Aorta (tissue), 5 donors: Measurements from ENCODE around the gene HSPG2. TPM values are rescaled to one million over a fixed set of nuclear protein-coding genes. Genes with fewer than 3 reads are reported as not detected.
"Not testable (repeated sequence)": the region's sequence is repeated elsewhere in the genome, so short reads cannot be mapped to it uniquely, and the experiment has no call there.

Experiments used
- ATAC-seq: fragments of 200-7000 bp; cut with Tn5 transposase; one replicate; pipeline ENCODE4 v1.9.1; 2022; ENCODE audit warnings: moderate library complexity; ENCODE audit not compliant: low FRiP score
- DNase-seq, 2 donors: peaks; one replicate each; pipeline ENCODE4 v3.0.0-alpha.2; 2020
- H3K27ac ChIP-seq, 2 donors: one replicate each; pipeline ENCODE4 v1.5.1; 2013; ENCODE audit warnings: low read length in 2 of 2, mild to moderate bottlenecking in 2 of 2, moderate library complexity in 2 of 2, control low read depth in 1 of 2, inconsistent platforms in 1 of 2, low read depth in 1 of 2
- H3K27me3 ChIP-seq, 2 donors: one replicate each; pipeline ENCODE4 v1.6.1; 2013; ENCODE audit warnings: control low read depth in 1 of 2, low read length in 1 of 2, mild to moderate bottlenecking in 1 of 2, moderate library complexity in 1 of 2; ENCODE audit not compliant: insufficient read depth in 2 of 2, control insufficient read depth in 1 of 2
- H3K36me3 ChIP-seq, 2 donors: one replicate each; pipeline ENCODE4 v1.6.1; 2013; ENCODE audit warnings: control low read depth in 1 of 2, low read length in 1 of 2, mild to moderate bottlenecking in 1 of 2; ENCODE audit not compliant: insufficient read depth in 2 of 2, control insufficient read depth in 1 of 2
- H3K4me1 ChIP-seq, 2 donors: one replicate each; pipeline ENCODE4 v1.6.1; 2013; ENCODE audit warnings: low read length in 2 of 2, control low read depth in 1 of 2, mild to moderate bottlenecking in 1 of 2, moderate library complexity in 1 of 2; ENCODE audit not compliant: insufficient read depth in 2 of 2, control insufficient read depth in 1 of 2
- H3K4me3 ChIP-seq, 2 donors: one replicate each; pipeline ENCODE4 v1.5.1; 2013; ENCODE audit warnings: low read length in 2 of 2, control low read depth in 1 of 2, mild to moderate bottlenecking in 1 of 2
- H3K9me3 ChIP-seq: one replicate; pipeline ENCODE4 v1.6.1; 2013; ENCODE audit warnings: mild to moderate bottlenecking, low read length; ENCODE audit not compliant: control insufficient read depth
- WGBS, 2 donors: extraction: QIAGEN DNeasy Blood & Tissue Kit; methylation state at CpG; one replicate each; pipeline ENCODE4 v1.1.7; 2013; 5-methylcytosine and 5-hydroxymethylcytosine counted together
- intact Hi-C, 2 donors: fragments of 100-400 bp; cut with DNase I; formaldehyde crosslinking; loops; one replicate each; pipeline versions ENCODE4 v1.14.2 to v1.15.0; 2022
- polyA plus RNA-seq, 2 donors: library from polyadenylated mRNA; stranded (reverse); fragments of 200-250 nt; gene quantifications; one replicate each; pipeline ENCODE4 v1.2.3, GENCODE V29; 2013
- total RNA-seq, 2 donors: library from RNA; stranded (reverse); fragmentation: NEBNext Ultra II Directional; extraction: Animal tissue kit (Norgen Biotek cat#: 25700); gene quantifications; one replicate each; pipeline ENCODE4 v1.2.1, GENCODE V29; 2021
- donor health status: healthy with polysubstance abuse.
- donor health status: Bipolar disorder and iron deficiency.
- donor health status: DM: no; HTN: no; CAD: no.
- donor health status: DM: no; HTN: no; CAD: no.
- donor health status: DM: yes; HTN: yes; CAD: no.

The HSPG2 gene
- total and polyA plus RNA-seq, 4 donors, result 49.1 to 1,205 (median 568) TPM

- H3K27me3 ChIP-seq, H3K27ac ChIP-seq, intact Hi-C loops, ATAC-seq, H3K4me1 ChIP-seq, H3K4me3 ChIP-seq, H3K9me3 ChIP-seq: not testable (repeated sequence)
- DNase-seq, result peak in 1 of 2 donors; percentile 69
- peaks cover 4 to 24% of the 10 kb centered on the region in 2 donors for H3K36me3 ChIP-seq
- WGBS, 2 donors, result 93% methylated on average over 10 of the region's 10 CpGs
These were observed 110.4 kb downstream of the HSPG2 start for GRCh38 chr1:21826694-21827093.

GRCh38 chr1:21825393-21825792 lies 111.7 kb downstream of the HSPG2 start:
- H3K36me3 ChIP-seq, result peaks cover 0 to 15% of the 10 kb centered on the region in 2 donors
- H3K4me1 ChIP-seq, result no peaks in the 10 kb centered on the region
- WGBS, 2 donors, result 88 to 89% methylated on average over 7 of the region's 7 CpGs
- H3K9me3 ChIP-seq, result no peaks in the 10 kb centered on the region
- intact Hi-C loops, result no loop called here
- no peak for ATAC-seq
- DNase-seq, result peak in 1 of 2 donors; percentile 51
- no peak overlapping the region for H3K27ac ChIP-seq
- no peaks in the 10 kb centered on the region for H3K27me3 ChIP-seq
- no peak overlapping the region for H3K4me3 ChIP-seq

DNA sequence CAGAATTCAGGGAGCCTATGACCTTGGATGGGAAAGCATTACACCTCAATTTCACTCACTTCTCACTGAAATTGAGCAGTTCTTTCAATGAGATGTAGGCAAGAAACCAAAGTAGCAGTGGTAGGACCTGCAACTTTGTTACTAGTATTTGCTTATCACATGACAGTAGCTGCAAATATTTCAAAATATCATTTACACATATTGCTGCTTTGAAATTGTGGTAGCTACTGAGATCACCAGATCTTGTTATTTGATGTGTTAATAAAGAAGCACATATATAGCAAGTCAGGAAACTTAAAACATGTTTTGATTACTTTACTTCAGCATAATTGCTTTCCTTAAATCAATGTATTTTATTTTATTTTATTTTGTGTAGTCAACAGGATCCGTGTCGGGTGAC lies 112.2 kb downstream of the HSPG2 start:
- H3K4me3 ChIP-seq, result no peak overlapping the region
- no peak overlapping the region for H3K27ac ChIP-seq
- ATAC-seq (no peak), DNase-seq (no peak)
- intact Hi-C loops, result no loop called here
- WGBS, 2 donors, result 88 to 94% methylated on average over 2 of the region's 2 CpGs
- no peaks in the 10 kb centered on the region for H3K27me3 ChIP-seq
- H3K9me3 ChIP-seq, result no peaks in the 10 kb centered on the region
- peaks cover 0 to 14% of the 10 kb centered on the region in 2 donors for H3K36me3 ChIP-seq
- no peaks in the 10 kb centered on the region for H3K4me1 ChIP-seq

DNA sequence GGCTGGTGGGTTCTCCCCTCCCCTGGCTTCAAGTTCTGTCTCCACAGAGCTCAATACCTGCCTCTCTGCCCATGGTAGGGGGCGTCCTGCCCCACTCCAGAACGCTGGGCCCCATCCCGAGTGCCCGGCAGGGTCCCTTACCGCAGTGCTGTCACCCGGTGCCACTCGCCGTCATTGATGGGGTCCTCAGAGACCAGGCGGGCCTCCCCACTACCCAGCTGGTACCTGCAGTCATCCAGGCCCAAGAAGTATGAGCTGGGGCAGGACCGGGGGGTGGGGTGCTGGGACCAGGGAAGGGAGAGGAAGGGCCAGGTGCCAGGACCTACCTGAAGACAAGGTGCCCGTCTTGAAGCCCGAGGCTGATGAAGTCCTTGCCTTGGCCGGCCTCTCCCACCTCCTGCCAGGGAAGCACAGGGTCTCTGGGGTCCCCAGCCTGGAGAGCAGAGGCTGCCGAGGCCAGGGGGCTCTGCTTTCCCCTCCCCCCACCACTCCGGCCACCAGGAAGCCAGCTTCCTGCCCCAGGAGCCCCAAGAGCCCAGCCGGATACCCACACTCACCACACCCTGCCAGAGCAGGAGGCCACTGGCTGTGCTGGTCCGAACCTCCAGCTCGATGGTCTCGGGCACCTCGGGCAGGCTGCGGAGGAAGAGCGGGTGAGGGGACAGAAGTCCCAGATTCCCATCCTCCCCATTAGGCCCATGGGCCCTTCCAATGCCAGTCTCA lies 113.0 kb downstream of the HSPG2 start:
- Histone ChIP-seq H3K9me3 (no peaks in the 10 kb centered on the region), H3K4me3 (no peak overlapping the region), H3K27me3 (no peaks in the 10 kb centered on the region), H3K36me3 (peaks cover 0 to 8% of the 10 kb centered on the region in 2 donors), H3K27ac (no peak overlapping the region), H3K4me1 (no peaks in the 10 kb centered on the region)
- ATAC-seq, result no peak
- DNase-seq, result peak in 1 of 2 donors; percentile 63
- 86 to 89% methylated on average over 19 to 22 of the region's 22 CpGs for WGBS, 2 donors
- intact Hi-C loops, result no loop called here

- intact Hi-C loops, result no loop called here
- Histone ChIP-seq H3K36me3 (peaks cover 0 to 8% of the 10 kb centered on the region in 2 donors), H3K9me3 (no peaks in the 10 kb centered on the region), H3K27ac (no peak overlapping the region), H3K4me3 (no peak overlapping the region), H3K4me1 (no peaks in the 10 kb centered on the region), H3K27me3 (no peaks in the 10 kb centered on the region)
- ATAC-seq, result no peak
- 88 to 89% methylated on average over 43 to 44 of the region's 44 CpGs for WGBS, 2 donors
- peak in 1 of 2 donors; percentile 63 for DNase-seq
These were observed 113.7 kb downstream of the HSPG2 start for GRCh38 chr1:21823206-21823979.

DNA sequence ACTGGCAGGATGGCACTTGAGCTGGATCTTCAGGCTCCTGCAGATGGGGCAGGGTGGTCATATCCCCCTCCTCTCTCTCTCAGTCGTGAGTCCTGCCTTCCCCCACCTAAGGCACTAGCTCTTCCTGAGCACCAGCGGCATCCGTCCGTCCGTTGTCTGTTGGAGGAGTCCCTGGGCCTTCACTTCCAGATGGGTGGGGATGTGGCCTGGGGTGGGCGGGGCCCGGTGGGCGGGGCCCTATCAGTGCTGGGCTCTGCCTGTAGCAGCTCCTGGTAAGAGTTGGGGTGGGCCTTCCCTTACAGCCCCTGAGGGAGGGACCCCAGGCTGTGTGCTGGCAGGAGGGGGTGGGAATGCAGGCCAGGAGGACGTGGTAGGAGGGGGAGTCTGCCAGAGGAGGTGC lies 114.8 kb downstream of the HSPG2 start:
- no peak for DNase-seq
- Histone ChIP-seq H3K36me3 (peaks cover 0 to 5% of the 10 kb centered on the region in 2 donors), H3K27me3 (no peaks in the 10 kb centered on the region), H3K9me3 (no peaks in the 10 kb centered on the region), H3K27ac (no peak overlapping the region), H3K4me3 (no peak overlapping the region), H3K4me1 (no peaks in the 10 kb centered on the region)
- WGBS, 2 donors, result 40 to 53% methylated on average over 9 of the region's 9 CpGs
- ATAC-seq, result peak; percentile 42
- intact Hi-C loops, result no loop called here

DNA sequence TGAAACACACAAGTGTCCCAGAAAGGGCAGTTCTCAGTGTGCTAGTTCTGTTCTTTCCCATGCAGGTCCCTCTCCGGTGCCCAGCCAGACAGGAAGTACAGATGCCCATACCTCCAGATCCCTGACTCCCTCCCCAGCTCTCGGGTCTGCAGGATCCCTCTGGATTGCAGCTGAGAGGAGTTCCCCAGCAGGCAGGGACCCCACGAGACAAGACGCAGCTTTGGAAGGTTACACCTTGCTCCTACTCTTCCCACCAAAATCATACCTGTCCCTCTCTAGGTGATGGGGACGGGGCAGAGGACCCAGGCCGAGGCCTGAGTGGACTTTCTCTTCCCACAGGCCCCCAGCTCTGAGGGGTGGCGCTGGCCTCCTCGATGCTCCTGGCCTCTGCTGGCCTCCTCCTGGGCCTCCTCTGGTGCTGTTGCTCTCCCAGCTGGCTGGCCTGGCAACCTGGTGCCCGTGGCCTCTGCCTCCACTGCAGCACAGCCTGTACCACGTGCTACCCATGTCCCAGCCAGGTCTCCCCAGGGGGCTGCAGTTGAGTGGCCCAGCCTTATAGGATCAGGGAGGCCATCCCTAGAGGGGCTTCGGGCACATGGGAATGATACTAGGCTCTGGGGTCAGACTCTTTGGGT lies 115.6 kb downstream of the HSPG2 start:
- Histone ChIP-seq H3K9me3 (no peaks in the 10 kb centered on the region), H3K36me3 (peaks cover 0 to 5% of the 10 kb centered on the region in 2 donors), H3K27ac (no peak overlapping the region), H3K27me3 (no peaks in the 10 kb centered on the region), H3K4me3 (no peak overlapping the region), H3K4me1 (no peaks in the 10 kb centered on the region)
- 88 to 91% methylated on average over 11 of the region's 11 CpGs for WGBS, 2 donors
- no peak for DNase-seq
- intact Hi-C loops, result no loop called here
- no peak for ATAC-seq

GRCh38 chr1:21820597-21821232 lies 116.4 kb downstream of the HSPG2 start:
- intact Hi-C loops, result no loop called here
- Histone ChIP-seq H3K27ac (no peak overlapping the region), H3K4me1 (no peaks in the 10 kb centered on the region), H3K4me3 (no peak overlapping the region), H3K9me3 (no peaks in the 10 kb centered on the region), H3K36me3 (peaks cover 0 to 5% of the 10 kb centered on the region in 2 donors), H3K27me3 (no peaks in the 10 kb centered on the region)
- WGBS, 2 donors, result 94 to 95% methylated on average over 9 of the region's 9 CpGs
- DNase-seq (no peak), ATAC-seq (no peak)
